ENCODE data around the gene IL17RB. TPM values are rescaled to one million over a fixed set of nuclear protein-coding genes. Genes with fewer than 3 reads are reported as not detected.
A peak's percentile ranks its signal among the peaks of the same experiment; 100 is the strongest.

IL17RB gene
- total RNA-seq, result 12.4 TPM
- long read RNA-seq, transcript IL17RB-201 (11 exons, 2,010 nt), result major isoform, 5 of 14 reads
- long read RNA-seq, partial matches to known transcripts, result 0 of 14 reads
- long read RNA-seq, other reads (novel, unspliced or antisense), result 8 of 14 reads

GRCh38 chr3:53846134-53846850, at the start of gene IL17RB, which contains the start of gene CHDH:
Gene IL17RB, plus strand, starts transcription at chr3:53846568. Its CDS starts 21 bp downstream, at chr3:53846589.
Gene CHDH, minus strand, starts transcription at chr3:53846419. Its CDS starts 22,411 bp downstream, at chr3:53824008.
- TF ChIP-seq CTCF (IDR thresholded peaks at IDR 0.05), result no peak
- Histone ChIP-seq H3K27ac (peak within 1 kb of the TSS; percentile 70), H3K27me3 (no peaks in the 10 kb centered on the region), H3K36me3 (no peaks in the 10 kb centered on the region), H3K4me3 (peak within 1 kb of the TSS; percentile 71), H3K9me3 (no peaks in the 10 kb centered on the region), H3K4me1 (peaks cover 20% of the 10 kb centered on the region)
- ATAC-seq (peak; percentile 93), DNase-seq (peak; percentile 92)
- intact Hi-C loops (cut with DNase I), result no loop called here

GRCh38 chr3:53798144-53798543, 48.2 kb upstream of the IL17RB start:
- no peak for TF ChIP-seq CTCF (IDR thresholded peaks at IDR 0.05)
- intact Hi-C loops (cut with DNase I), result no loop called here

GRCh38 chr3:53799338-53799865, 47.0 kb upstream of the IL17RB start:
- Histone ChIP-seq H3K4me1 (no peaks in the 10 kb centered on the region), H3K27me3 (no peaks in the 10 kb centered on the region), H3K9me3 (no peaks in the 10 kb centered on the region), H3K36me3 (no peaks in the 10 kb centered on the region), H3K4me3 (no peak overlapping the region), H3K27ac (no peak overlapping the region)
- no peak for TF ChIP-seq CTCF (IDR thresholded peaks at IDR 0.05)
- intact Hi-C loops (cut with DNase I), result no loop called here
- ATAC-seq (no peak), DNase-seq (peak; percentile 40)

More at GRCh38 chr3:53798144-53798543, 48.2 kb upstream of the IL17RB start:
- Histone ChIP-seq H3K27me3 (no peaks in the 10 kb centered on the region), H3K4me1 (no peaks in the 10 kb centered on the region), H3K36me3 (no peaks in the 10 kb centered on the region), H3K4me3 (no peak overlapping the region), H3K27ac (no peak overlapping the region), H3K9me3 (no peaks in the 10 kb centered on the region)
- DNase-seq (no peak), ATAC-seq (no peak)

GRCh38 chr3:53800041-53800906, 46.1 kb upstream of the IL17RB start:
- Histone ChIP-seq H3K4me1 (no peaks in the 10 kb centered on the region), H3K9me3 (no peaks in the 10 kb centered on the region), H3K36me3 (no peaks in the 10 kb centered on the region), H3K27me3 (no peaks in the 10 kb centered on the region), H3K27ac (no peak overlapping the region), H3K4me3 (no peak overlapping the region)
- peak; percentile 47 for DNase-seq
- ATAC-seq, result no peak
- TF ChIP-seq CTCF (IDR thresholded peaks at IDR 0.05), result no peak
- intact Hi-C loops (cut with DNase I), result no loop called here

- intact Hi-C loops (cut with DNase I), result no loop called here
- H3K9me3 ChIP-seq, result no peaks in the 10 kb centered on the region
- H3K27ac ChIP-seq, result no peak overlapping the region
- DNase-seq (no peak), ATAC-seq (no peak)
- no peak overlapping the region for H3K4me3 ChIP-seq
- H3K4me1 ChIP-seq, result no peaks in the 10 kb centered on the region
- no peaks in the 10 kb centered on the region for H3K27me3 ChIP-seq
- H3K36me3 ChIP-seq, result no peaks in the 10 kb centered on the region
- TF ChIP-seq CTCF (IDR thresholded peaks at IDR 0.05), result no peak
These were observed 45.0 kb upstream of the IL17RB start for GRCh38 chr3:53801319-53801718.
